B cell (primary cell): ENCODE data around the gene KCNH1. TPM values are rescaled to one million over a fixed set of nuclear protein-coding genes. Genes with fewer than 3 reads are reported as not detected.

Experiments used
- ATAC-seq: fragments of 200-7000 bp; cut with Tn5 transposase; one replicate; pipeline ENCODE4 v1.10.0; 2021; ENCODE audit warnings: low read depth, mild to moderate bottlenecking, moderate number of reproducible peaks, moderate library complexity
- CTCF ChIA-PET: fragments of 350-600 bp; sonication (Branson Sonifier 250); formaldehyde crosslinking; loops from one replicate; lab custom pipeline; 2021; ENCODE audit warnings: antibody characterized with exemption, inconsistent platforms; lab: Charles Lee
- POLR2A ChIA-PET: fragments of 350-600 bp; sonication (Branson Sonifier 250); formaldehyde crosslinking; loops from one replicate; lab custom pipeline; 2021; ENCODE audit warnings: antibody characterized with exemption; lab: Charles Lee
- DNase-seq: peaks from one replicate; pipeline ENCODE4 v3.0.0; 2013
- H2AFZ ChIP-seq: 2 replicates; pipeline ENCODE4 v1.6.1; 2012; ENCODE audit warnings: mild to moderate bottlenecking, low read depth, low read length; ENCODE audit not compliant: insufficient read depth, poor library complexity, severe bottlenecking
- H3K27ac ChIP-seq, 2 donors: 1 replicate in 1 of 2; 2 replicates in 1 of 2; pipeline ENCODE4 v1.5.1; 2012 to 2013; ENCODE audit warnings: low read length in 2 of 2, mild to moderate bottlenecking in 2 of 2, moderate library complexity in 1 of 2
- H3K27me3 ChIP-seq, 4 experiments: fragments of 200-600 bp in 1 of 4; sonication (generic) in 1 of 4; replicated peaks in 1 of 4; 1 replicate in 2 of 4; 2 replicates in 2 of 4; pipeline versions ENCODE4 v1.6.1 to v1.7.0; 2013 to 2016; ENCODE audit warnings: low read length in 3 of 4, mild to moderate bottlenecking in 2 of 4, mixed read lengths in 1 of 4, moderate library complexity in 1 of 4; ENCODE audit not compliant: insufficient read depth in 4 of 4, control insufficient read depth in 3 of 4; ENCODE audit errors: control extremely low read depth in 1 of 4
- H3K36me3 ChIP-seq, 2 experiments: replicated peaks in 1 of 2; 1 replicate in 1 of 2; 2 replicates in 1 of 2; pipeline versions ENCODE4 v1.6.1 to v1.7.1; 2013; ENCODE audit warnings: low read length in 1 of 2; ENCODE audit not compliant: insufficient read depth in 2 of 2, control insufficient read depth in 1 of 2; ENCODE audit errors: control extremely low read depth in 1 of 2, extremely low read depth in 1 of 2
- H3K4me1 ChIP-seq, 2 donors: fragments of 200-600 bp in 1 of 2; sonication (generic) in 1 of 2; 1 replicate in 1 of 2; 2 replicates in 1 of 2; pipeline versions ENCODE4 v1.5.1 to v1.6.1; 2013 to 2017; ENCODE audit warnings: low read length in 2 of 2; ENCODE audit not compliant: control insufficient read depth in 2 of 2, insufficient read depth in 2 of 2
- H3K4me2 ChIP-seq: replicated peaks from 2 replicates; pipeline ENCODE3; 2012; ENCODE audit warnings: mild to moderate bottlenecking, low read depth, low read length; ENCODE audit not compliant: poor library complexity, severe bottlenecking
- H3K4me3 ChIP-seq, 5 experiments: fragments of 200-600 bp in 1 of 5; sonication (generic) in 1 of 5; 1 replicate in 3 of 5; 2 replicates in 2 of 5; pipeline versions ENCODE4 v1.5.1 to v1.7.0; 2011 to 2016; ENCODE audit warnings: low read length in 4 of 5, mild to moderate bottlenecking in 4 of 5, low read depth in 2 of 5, control low read depth in 1 of 5, moderate library complexity in 1 of 5; ENCODE audit not compliant: insufficient read depth in 1 of 5; ENCODE audit errors: control extremely low read depth in 1 of 5, extremely low read depth in 1 of 5
- H3K79me2 ChIP-seq: fragments of 200-600 bp; sonication (generic); one replicate; pipeline ENCODE4 v1.6.0; 2016; ENCODE audit warnings: low read length; ENCODE audit not compliant: control insufficient read depth, insufficient read depth
- H3K9ac ChIP-seq: fragments of 200-600 bp; sonication (generic); 2 replicates; pipeline ENCODE4 v1.6.1; 2017; ENCODE audit warnings: mild to moderate bottlenecking, low read length, moderate library complexity
- H3K9me3 ChIP-seq, 3 donors: one replicate each; pipeline versions ENCODE4 v1.6.1 to v1.7.1; 2013; ENCODE audit warnings: low read length in 2 of 3; ENCODE audit not compliant: control insufficient read depth in 2 of 3, insufficient read depth in 1 of 3; ENCODE audit errors: control extremely low read depth in 1 of 3
- H4K20me1 ChIP-seq: 2 replicates; pipeline ENCODE4 v1.6.0; 2012; ENCODE audit warnings: mild to moderate bottlenecking, low read length; ENCODE audit not compliant: insufficient read depth, control insufficient read depth, poor library complexity, severe bottlenecking
- H3K27ac Mint-ChIP-seq: one replicate; pipeline ENCODE4 v1.8.0; 2021; ENCODE audit warnings: mixed read lengths
- H3K27me3 Mint-ChIP-seq: one replicate; pipeline ENCODE4 v1.8.0; 2021; ENCODE audit warnings: mixed read lengths
- H3K4me1 Mint-ChIP-seq: one replicate; pipeline ENCODE4 v1.8.0; 2021; ENCODE audit warnings: mixed read lengths
- H3K4me3 Mint-ChIP-seq: one replicate; pipeline ENCODE4 v1.8.0; 2021; ENCODE audit warnings: mixed read lengths
- H3K9me3 Mint-ChIP-seq: one replicate; pipeline ENCODE4 v1.8.0; 2022; ENCODE audit warnings: mixed read lengths; ENCODE audit not compliant: insufficient read depth
- EZH2 ChIP-seq: IDR thresholded peaks from 2 replicates; pipeline ENCODE4 v1.6.1; 2012; ENCODE audit warnings: borderline replicate concordance, low read depth, mild to moderate bottlenecking, moderate library complexity, low read length; ENCODE audit not compliant: insufficient read depth, poor library complexity, severe bottlenecking
- WGBS: methylation state at CpG from one replicate; pipeline ENCODE4 v1.1.5; 2013; ENCODE audit warnings: missing lambda C conversion rate; ENCODE audit not compliant: insufficient coverage; 5-methylcytosine and 5-hydroxymethylcytosine counted together
- intact Hi-C: fragments of 100-400 bp; cut with micrococcal nuclease; formaldehyde crosslinking; loops from one replicate; pipeline ENCODE4 v1.10.0; 2022
- polyA plus RNA-seq: library from polyadenylated mRNA; depleted of rRNA; stranded (reverse); fragments of >200 nt; gene quantifications from 2 replicates; pipeline ENCODE4 v1.2.3, GENCODE V29; 2012
- total RNA-seq, 2 donors: library from RNA; stranded (reverse); fragments of 120-200 nt in 1 of 2; gene quantifications; 1 replicate in 1 of 2; 2 replicates in 1 of 2; pipeline versions ENCODE4 v1.2.3 to v1.2.4, GENCODE V29; 2013 to 2022
- TF ChIP-seq, protein P1 (sequence below): fragments of 200-600 bp; IDR thresholded peaks from one replicate; pipeline ENCODE4 v1.8.0; 2022; ENCODE audit warnings: antibody characterized with exemption, mild to moderate bottlenecking

Gene KCNH1
- total and polyA plus RNA-seq, 2 donors (not counting 1 experiment from before 2014, with no cell fraction given): not detected

DNA sequence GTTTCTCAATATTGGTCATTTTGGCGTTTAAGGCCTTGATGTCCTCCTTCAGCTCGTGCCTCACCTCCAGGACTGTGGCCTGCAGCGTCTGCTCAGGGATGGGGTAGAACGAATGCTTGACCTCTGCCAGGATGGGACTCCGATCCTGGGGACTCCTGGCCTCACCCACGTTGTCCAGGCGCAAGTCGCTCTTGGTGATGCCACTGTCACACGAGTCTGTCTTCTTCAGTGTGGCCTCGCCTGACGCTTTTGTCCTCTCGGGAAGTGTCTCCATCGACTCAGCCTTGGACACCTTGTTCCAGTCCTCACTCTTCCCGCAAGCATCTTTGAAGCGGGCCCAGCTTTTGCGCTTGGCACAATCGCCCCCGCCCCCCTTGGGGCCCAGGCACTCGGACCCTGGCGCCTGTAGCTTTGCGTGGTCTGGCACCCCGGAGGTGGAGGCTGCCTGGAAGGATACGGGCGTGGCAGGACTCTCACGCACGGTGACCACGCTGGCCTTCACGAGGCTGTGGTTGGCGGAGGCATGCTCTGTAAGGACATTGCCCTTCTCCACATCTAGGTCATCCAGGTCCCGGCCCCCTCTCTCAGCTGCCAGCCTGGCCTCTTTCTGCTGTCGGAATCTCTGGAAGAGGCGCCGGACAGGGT lies 450.4 kb downstream of the KCNH1 start:
- POLR2A ChIA-PET: no interaction called here
- H3K4me1 Mint-ChIP-seq: peaks cover 9% of the 10 kb centered on the region

DNA sequence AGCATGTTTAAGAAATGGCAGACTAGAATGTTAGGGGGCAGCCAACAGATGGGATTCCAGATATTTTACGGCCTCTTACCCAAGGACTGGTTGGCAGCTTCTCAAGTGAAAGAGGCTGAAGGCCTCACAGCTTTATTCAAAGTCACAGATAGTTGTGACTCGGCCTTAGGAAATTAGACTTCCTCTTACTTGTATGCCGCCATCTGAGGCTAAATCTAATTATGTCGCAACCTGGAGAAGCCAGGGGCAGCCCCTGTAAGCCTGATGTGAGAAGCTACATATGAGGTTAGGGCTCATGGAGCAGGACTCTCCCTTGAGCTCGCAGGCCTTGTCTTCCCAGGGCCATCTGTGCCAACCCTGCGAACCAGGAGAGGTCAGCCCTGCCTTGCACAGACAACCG lies 452.8 kb downstream of the KCNH1 start:
- intact Hi-C loops: no loop called here
- H3K27ac Mint-ChIP-seq: no peak overlapping the region

More for the DNA sequence above, 450.4 kb downstream of the KCNH1 start:
- H3K4me3 ChIP-seq: no peak overlapping the region
- no peak overlapping the region for H3K27ac ChIP-seq
- CTCF ChIA-PET: no interaction called here
- H3K9ac ChIP-seq: no peak overlapping the region
- no peaks in the 10 kb centered on the region for H3K9me3 ChIP-seq
- intact Hi-C loops: no loop called here
- no peaks in the 10 kb centered on the region for H3K36me3 ChIP-seq
- Mint-ChIP-seq H3K9me3 (no peaks in the 10 kb centered on the region), H3K4me3 (no peak overlapping the region), H3K27ac (no peak overlapping the region), H3K27me3 (no peaks in the 10 kb centered on the region)
- no peaks in the 10 kb centered on the region for H3K27me3 ChIP-seq
- H3K79me2 ChIP-seq: no peaks in the 10 kb centered on the region
- H3K4me2 ChIP-seq: no peak overlapping the region
- no peaks in the 10 kb centered on the region for H4K20me1 ChIP-seq
- no peak overlapping the region for H2AFZ ChIP-seq
- DNase-seq (no peak), ATAC-seq (no peak)
- WGBS: 95% methylated on average over 33 of the region's 33 CpGs
- no peaks in the 10 kb centered on the region for H3K4me1 ChIP-seq
- TF ChIP-seq EZH2: no peak
- TF ChIP-seq, protein P1, sequence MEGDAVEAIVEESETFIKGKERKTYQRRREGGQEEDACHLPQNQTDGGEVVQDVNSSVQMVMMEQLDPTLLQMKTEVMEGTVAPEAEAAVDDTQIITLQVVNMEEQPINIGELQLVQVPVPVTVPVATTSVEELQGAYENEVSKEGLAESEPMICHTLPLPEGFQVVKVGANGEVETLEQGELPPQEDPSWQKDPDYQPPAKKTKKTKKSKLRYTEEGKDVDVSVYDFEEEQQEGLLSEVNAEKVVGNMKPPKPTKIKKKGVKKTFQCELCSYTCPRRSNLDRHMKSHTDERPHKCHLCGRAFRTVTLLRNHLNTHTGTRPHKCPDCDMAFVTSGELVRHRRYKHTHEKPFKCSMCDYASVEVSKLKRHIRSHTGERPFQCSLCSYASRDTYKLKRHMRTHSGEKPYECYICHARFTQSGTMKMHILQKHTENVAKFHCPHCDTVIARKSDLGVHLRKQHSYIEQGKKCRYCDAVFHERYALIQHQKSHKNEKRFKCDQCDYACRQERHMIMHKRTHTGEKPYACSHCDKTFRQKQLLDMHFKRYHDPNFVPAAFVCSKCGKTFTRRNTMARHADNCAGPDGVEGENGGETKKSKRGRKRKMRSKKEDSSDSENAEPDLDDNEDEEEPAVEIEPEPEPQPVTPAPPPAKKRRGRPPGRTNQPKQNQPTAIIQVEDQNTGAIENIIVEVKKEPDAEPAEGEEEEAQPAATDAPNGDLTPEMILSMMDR: no peak

More for the DNA sequence above, 452.8 kb downstream of the KCNH1 start:
- no peaks in the 10 kb centered on the region for H4K20me1 ChIP-seq
- Mint-ChIP-seq H3K4me3 (no peak overlapping the region), H3K27me3 (no peaks in the 10 kb centered on the region), H3K9me3 (no peaks in the 10 kb centered on the region), H3K4me1 (peaks cover 9% of the 10 kb centered on the region)
- WGBS: 97% methylated on average over 3 of the region's 7 CpGs
- no peak overlapping the region for H3K4me2 ChIP-seq
- no peaks in the 10 kb centered on the region for H3K36me3 ChIP-seq
- ChIA-PET POLR2A (no interaction called here), CTCF (no interaction called here)
- no peak overlapping the region for H3K27ac ChIP-seq
- no peak for ATAC-seq
- H3K27me3 ChIP-seq: no peaks in the 10 kb centered on the region
- no peak overlapping the region for H3K9ac ChIP-seq
- H3K4me3 ChIP-seq: no peak overlapping the region
- TF ChIP-seq, protein P1: no peak
- no peak for TF ChIP-seq EZH2
- no peaks in the 10 kb centered on the region for H3K9me3 ChIP-seq
- H2AFZ ChIP-seq: no peak overlapping the region
- no peak for DNase-seq
- H3K4me1 ChIP-seq: no peaks in the 10 kb centered on the region
- no peaks in the 10 kb centered on the region for H3K79me2 ChIP-seq
